C4-2B (cell line): ENCODE data around the gene POLR1D.

Experiments used
- CTCF ChIP-seq: fragments of 450-650 bp; conservative IDR thresholded peaks from 2 replicates; pipeline ENCODE4 v1.5.1; 2017; ENCODE audit warnings: mild to moderate bottlenecking
- ZFX ChIP-seq: fragments of 450-650 bp; IDR thresholded peaks from 2 replicates; pipeline ENCODE4 v1.6.1; 2017

DNA sequence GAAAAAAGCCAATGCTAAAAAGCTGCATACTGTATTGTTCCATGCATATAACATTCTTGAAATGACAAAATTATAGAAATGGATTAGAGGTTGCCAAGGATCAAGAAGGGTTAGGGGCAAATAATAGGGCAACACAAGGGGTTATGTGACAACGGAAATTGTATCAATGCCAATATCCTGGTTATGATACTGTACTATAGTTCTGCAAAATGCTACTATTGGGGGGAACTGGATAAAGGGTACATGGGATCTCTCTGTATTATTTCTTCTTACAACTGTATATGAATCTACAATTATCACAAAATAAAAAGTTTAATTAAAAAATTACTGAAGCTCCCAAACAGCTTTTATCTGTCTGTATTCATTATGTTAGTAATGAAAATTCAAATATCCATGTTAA is 33.3 kb upstream of the POLR1D start:
- TF ChIP-seq CTCF (no peak), ZFX (no peak)
